Neuronal stem cell (in vitro differentiated cells): ENCODE data around the gene KLRK1.
A peak's percentile ranks its signal among the peaks of the same experiment; 100 is the strongest.

Experiments
- DNase-seq: peaks from one replicate; pipeline ENCODE4 v3.0.0-alpha.2; 2013; ENCODE audit warnings: low spot score
- H2AFZ ChIP-seq: one replicate; pipeline ENCODE4 v1.6.1; 2013; ENCODE audit warnings: mild to moderate bottlenecking, low read length, inconsistent platforms
- H2AK5ac ChIP-seq: 2 replicates; pipeline ENCODE4 v1.6.1; 2013; ENCODE audit warnings: low read depth, mild to moderate bottlenecking, inconsistent platforms, low read length, moderate library complexity, mixed read lengths
- H2BK120ac ChIP-seq: 2 replicates; pipeline ENCODE4 v1.6.1; 2013; ENCODE audit warnings: low read depth, mild to moderate bottlenecking, inconsistent platforms, low read length, moderate library complexity, mixed read lengths
- H2BK12ac ChIP-seq: one replicate; pipeline ENCODE4 v1.6.1; 2013; ENCODE audit warnings: low read length, inconsistent platforms
- H2BK15ac ChIP-seq: 2 replicates; pipeline ENCODE4 v1.6.1; 2013; ENCODE audit warnings: mild to moderate bottlenecking, low read length, inconsistent platforms, mixed read lengths
- H2BK5ac ChIP-seq: one replicate; pipeline ENCODE4 v1.6.1; 2013; ENCODE audit warnings: inconsistent platforms, mild to moderate bottlenecking, low read length, moderate library complexity
- H3K14ac ChIP-seq: one replicate; pipeline ENCODE4 v1.6.1; 2013; ENCODE audit warnings: low read length, inconsistent platforms
- H3K18ac ChIP-seq: 2 replicates; pipeline ENCODE4 v1.6.1; 2013; ENCODE audit warnings: low read length, inconsistent platforms
- H3K23ac ChIP-seq: 2 replicates; pipeline ENCODE4 v1.6.1; 2013; ENCODE audit warnings: low read depth, mild to moderate bottlenecking, mixed read lengths, low read length, inconsistent platforms; ENCODE audit not compliant: poor library complexity
- H3K27ac ChIP-seq: replicated peaks from 3 replicates; pipeline ENCODE4 v1.5.1; 2013; ENCODE audit warnings: low read length, inconsistent platforms
- H3K27me3 ChIP-seq, 3 experiments: 2 replicates each; pipeline ENCODE4 v1.6.1; 2013; ENCODE audit warnings: low read length in 3 of 3, mild to moderate bottlenecking in 2 of 3, inconsistent platforms in 1 of 3, low read depth in 1 of 3, mixed read lengths in 1 of 3, moderate library complexity in 1 of 3; ENCODE audit not compliant: control insufficient read depth in 3 of 3, insufficient read depth in 3 of 3
- H3K36me3 ChIP-seq, 2 donors: replicated peaks in 1 of 2; 2 replicates each; pipeline ENCODE4 v1.6.1; 2013; ENCODE audit warnings: low read length in 2 of 2; ENCODE audit not compliant: control insufficient read depth in 2 of 2, insufficient read depth in 2 of 2
- H3K4ac ChIP-seq: 2 replicates; pipeline ENCODE4 v1.6.1; 2013; ENCODE audit warnings: inconsistent platforms, mild to moderate bottlenecking, low read length, moderate library complexity
- H3K4me1 ChIP-seq, 2 donors: 1 replicate in 1 of 2; 2 replicates in 1 of 2; pipeline ENCODE4 v1.6.1; 2013; ENCODE audit warnings: low read length in 2 of 2, low read depth in 1 of 2; ENCODE audit not compliant: control insufficient read depth in 2 of 2, insufficient read depth in 1 of 2
- H3K4me2 ChIP-seq: one replicate; pipeline ENCODE4 v1.6.1; 2013; ENCODE audit warnings: mild to moderate bottlenecking, low read length, inconsistent platforms; ENCODE audit not compliant: insufficient read depth, poor library complexity, severe bottlenecking
- H3K4me3 ChIP-seq, 2 donors: 2 replicates each; pipeline ENCODE4 v1.5.1; 2013; ENCODE audit warnings: low read length in 2 of 2, mild to moderate bottlenecking in 2 of 2, inconsistent platforms in 1 of 2, moderate library complexity in 1 of 2
- H3K79me1 ChIP-seq: one replicate; pipeline ENCODE4 v1.6.1; 2013; ENCODE audit warnings: low read depth, mild to moderate bottlenecking, inconsistent platforms, low read length, moderate library complexity
- H3K9ac ChIP-seq: one replicate; pipeline ENCODE4 v1.6.1; 2013; ENCODE audit warnings: mild to moderate bottlenecking, low read depth, low read length, inconsistent platforms; ENCODE audit not compliant: poor library complexity
- H3K9me3 ChIP-seq, 2 donors: replicated peaks in 1 of 2; 2 replicates each; pipeline versions ENCODE3 to v1.6.1; 2013; ENCODE audit warnings: low read length in 2 of 2, mild to moderate bottlenecking in 2 of 2, inconsistent platforms in 1 of 2, low read depth in 1 of 2, mixed read lengths in 1 of 2, moderate library complexity in 1 of 2; ENCODE audit not compliant: control insufficient read depth in 2 of 2, insufficient read depth in 1 of 2
- H4K8ac ChIP-seq: one replicate; pipeline ENCODE4 v1.6.1; 2013; ENCODE audit warnings: low read depth, mild to moderate bottlenecking, inconsistent platforms, low read length, moderate library complexity
- H4K91ac ChIP-seq: one replicate; pipeline ENCODE4 v1.6.1; 2013; ENCODE audit warnings: low read length, low read depth, mild to moderate bottlenecking, inconsistent platforms; ENCODE audit not compliant: poor library complexity
- WGBS, 2 donors: extraction: QIAGEN DNeasy Blood & Tissue Kit; methylation state at CpG; one replicate each; pipeline ENCODE4 v1.1.7; 2013; ENCODE audit warnings: missing lambda C conversion rate in 2 of 2, mixed read lengths in 1 of 2; ENCODE audit not compliant: insufficient read length in 2 of 2, insufficient replicate concordance in 1 of 2; ENCODE audit errors: extremely low coverage in 2 of 2; 5-methylcytosine and 5-hydroxymethylcytosine counted together

Gene KLRK1

GRCh38 chr12:10361084-10361483 lies 28.8 kb downstream of the KLRK1 start:
- Histone ChIP-seq H3K27ac (no peak overlapping the region), H3K36me3 (no peaks in the 10 kb centered on the region), H2BK12ac (no peak overlapping the region), H2BK5ac (no peak overlapping the region), H3K4me2 (no peak overlapping the region), H2AK5ac (no peak overlapping the region), H3K18ac (no peak overlapping the region), H2BK15ac (no peak overlapping the region), H2BK120ac (no peak overlapping the region), H3K27me3 (no peaks in the 10 kb centered on the region), H3K79me1 (no peaks in the 10 kb centered on the region), H4K91ac (no peak overlapping the region), H3K9me3 (peaks cover 0 to 4% of the 10 kb centered on the region in 2 donors), H3K23ac (no peak overlapping the region), H3K9ac (no peak overlapping the region), H2AFZ (peak overlapping the region; percentile 19), H4K8ac (no peak overlapping the region), H3K4me3 (no peak overlapping the region), H3K14ac (no peak overlapping the region), H3K4me1 (peaks cover 7 to 26% of the 10 kb centered on the region in 2 donors), H3K4ac (no peak overlapping the region)
- no peak for DNase-seq
- WGBS, 2 donors = no CpG with 5 or more reads among the region's 4 CpGs

GRCh38 chr12:10358969-10359368 lies 30.9 kb downstream of the KLRK1 start:
- Histone ChIP-seq H2BK15ac (no peak overlapping the region), H2AFZ (no peak overlapping the region), H3K4me3 (no peak overlapping the region), H4K91ac (no peak overlapping the region), H3K36me3 (no peaks in the 10 kb centered on the region), H3K9me3 (peaks cover 0 to 4% of the 10 kb centered on the region in 2 donors), H2BK12ac (no peak overlapping the region), H3K9ac (no peak overlapping the region), H3K18ac (no peak overlapping the region), H2BK120ac (no peak overlapping the region), H3K27me3 (no peaks in the 10 kb centered on the region), H3K79me1 (no peaks in the 10 kb centered on the region), H3K14ac (no peak overlapping the region), H3K4ac (no peak overlapping the region), H4K8ac (no peak overlapping the region), H2AK5ac (no peak overlapping the region), H3K4me1 (peaks cover under 1 to 10% of the 10 kb centered on the region in 2 donors), H3K4me2 (no peak overlapping the region), H3K23ac (no peak overlapping the region), H2BK5ac (no peak overlapping the region), H3K27ac (no peak overlapping the region)
- no CpG with 5 or more reads among the region's 1 CpG for WGBS, 2 donors
- DNase-seq = no peak

DNA sequence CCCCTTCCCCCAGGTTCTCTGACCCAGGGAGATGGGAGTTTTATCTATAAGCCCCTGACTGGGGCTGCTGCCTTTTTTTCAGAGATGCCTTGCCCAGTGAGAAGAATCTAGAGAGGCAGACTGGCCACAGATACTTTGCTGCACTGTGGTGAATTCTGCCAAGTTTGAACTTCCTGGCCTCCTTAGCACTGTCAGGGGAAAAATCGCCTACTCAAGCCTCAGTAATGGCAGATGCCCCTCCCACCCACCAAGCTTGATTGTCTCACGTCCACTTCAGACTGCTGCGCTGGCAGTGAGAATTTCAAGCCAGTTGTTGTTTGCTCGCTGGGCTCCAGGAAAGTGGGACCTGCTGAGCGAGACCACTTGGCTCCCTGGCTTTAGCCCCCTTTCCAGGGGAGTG lies 31.7 kb downstream of the KLRK1 start:
- H3K4me1 ChIP-seq = peaks cover 0 to 7% of the 10 kb centered on the region in 2 donors
- no peak overlapping the region for H3K27ac ChIP-seq
- peak overlapping the region; percentile 66 for H2AFZ ChIP-seq
- no peak overlapping the region for H3K4me2 ChIP-seq
- no peak overlapping the region for H2AK5ac ChIP-seq
- H2BK5ac ChIP-seq = no peak overlapping the region
- H3K4me3 ChIP-seq = no peak overlapping the region
- no peak for DNase-seq
- no peaks in the 10 kb centered on the region for H3K36me3 ChIP-seq
- no peaks in the 10 kb centered on the region for H3K27me3 ChIP-seq
- no peak overlapping the region for H3K14ac ChIP-seq
- no CpG with 5 or more reads among the region's 5 CpGs for WGBS, 2 donors
- H3K4ac ChIP-seq = no peak overlapping the region
- no peak overlapping the region for H3K9ac ChIP-seq
- no peak overlapping the region for H2BK15ac ChIP-seq
- H2BK120ac ChIP-seq = no peak overlapping the region
- H3K79me1 ChIP-seq = no peaks in the 10 kb centered on the region
- H3K18ac ChIP-seq = no peak overlapping the region
- H4K91ac ChIP-seq = no peak overlapping the region
- H3K23ac ChIP-seq = no peak overlapping the region
- no peak overlapping the region for H2BK12ac ChIP-seq
- no peak overlapping the region for H4K8ac ChIP-seq
- H3K9me3 ChIP-seq = peaks cover 0 to 4% of the 10 kb centered on the region in 2 donors

DNA sequence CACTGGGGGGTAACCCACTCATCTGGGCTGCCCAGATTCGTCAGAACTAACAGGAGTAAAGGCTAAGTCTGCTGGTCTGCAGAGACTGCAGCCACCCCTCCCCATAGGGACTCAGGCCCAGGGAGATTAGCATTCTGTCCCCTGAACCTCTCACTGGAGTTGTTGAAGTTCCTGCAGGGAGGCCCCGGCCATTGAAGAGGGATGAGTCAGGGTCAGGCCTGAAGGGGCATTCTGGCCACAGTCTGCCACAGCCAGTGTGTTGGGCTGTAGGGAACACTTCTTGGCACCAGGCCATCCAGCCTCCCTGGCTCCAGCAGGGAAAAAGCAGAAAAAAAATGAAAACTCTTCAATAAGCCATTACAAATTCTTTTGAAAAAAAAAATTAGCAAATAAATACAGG lies 35.3 kb downstream of the KLRK1 start:
- no peak overlapping the region for H4K91ac ChIP-seq
- DNase-seq = no peak
- H2BK120ac ChIP-seq = no peak overlapping the region
- H3K4me2 ChIP-seq = no peak overlapping the region
- H3K9ac ChIP-seq = no peak overlapping the region
- H2AFZ ChIP-seq = peak overlapping the region; percentile 29
- H3K4ac ChIP-seq = no peak overlapping the region
- H3K23ac ChIP-seq = no peak overlapping the region
- H3K9me3 ChIP-seq = no peaks in the 10 kb centered on the region
- H2BK15ac ChIP-seq = no peak overlapping the region
- H3K14ac ChIP-seq = no peak overlapping the region
- no peak overlapping the region for H3K18ac ChIP-seq
- H3K4me3 ChIP-seq = no peak overlapping the region
- no peak overlapping the region for H2AK5ac ChIP-seq
- H3K79me1 ChIP-seq = no peaks in the 10 kb centered on the region
- H2BK12ac ChIP-seq = no peak overlapping the region
- H3K27ac ChIP-seq = no peak overlapping the region
- H2BK5ac ChIP-seq = no peak overlapping the region
- H3K4me1 ChIP-seq = peaks cover 0 to 3% of the 10 kb centered on the region in 2 donors
- H3K36me3 ChIP-seq = no peaks in the 10 kb centered on the region
- H4K8ac ChIP-seq = no peak overlapping the region
- WGBS, 2 donors = no CpG with 5 or more reads among the region's 2 CpGs
- no peaks in the 10 kb centered on the region for H3K27me3 ChIP-seq
